K562 (cell line): ENCODE measurements around the gene CACNG7. TPM values are rescaled to one million over a fixed set of nuclear protein-coding genes. Genes with fewer than 3 reads are reported as not detected.

Source experiments
- ATAC-seq: fragments of 200-7000 bp; cut with Tn5 transposase; 3 replicates; pipeline ENCODE4 v1.9.1; 2020; ENCODE audit warnings: moderate library complexity
- BruUV-seq: library from RNA; stranded (reverse); fragments of 400-500 nt; replicated peaks from 2 replicates; lab custom pipeline; 2021; lab: Mats Ljungman, UMichigan
- CTCF ChIA-PET: fragments of 300-600 bp; formaldehyde crosslinking; extraction: SDS; loops from one replicate; lab custom pipeline; 2021; ENCODE audit warnings: low intra/inter-chr PET ratio; lab: Yijun Ruan, JAX
- POLR2A ChIA-PET: fragments of 300-600, 350-650 bp; sonication (Branson Sonifier 250); formaldehyde crosslinking; extraction: SDS; loops from one replicate; lab custom pipeline; 2021; ENCODE audit warnings: antibody characterized with exemption, inconsistent platforms; lab: Yijun Ruan, JAX
- DNase-seq, 4 experiments: peaks; one replicate each; pipeline versions ENCODE4 v3.0.0 to v3.0.0-alpha.2; 2011 to 2018; ENCODE audit warnings: low spot score in 3 of 4, mixed read lengths in 3 of 4; ENCODE audit errors: extremely low read depth in 1 of 4
- FAIRE-seq: peaks from 2 replicates; lab custom pipeline; 2011; peaks lifted over from hg19 to GRCh38; lab: Jason Lieb, UNC
- H2AFZ ChIP-seq: 2 replicates; pipeline ENCODE4 v1.6.0; 2011; ENCODE audit warnings: low read depth, low read length, control low read depth, inconsistent platforms
- H3K27ac ChIP-seq: fragments of 200-600 bp; 3 replicates; pipeline ENCODE4 v1.8.0; 2011; ENCODE audit warnings: low read depth, mild to moderate bottlenecking, control low read depth, inconsistent platforms, low read length, moderate library complexity, mixed read lengths; ENCODE audit errors: extremely low read depth
- H3K27me3 ChIP-seq, 2 experiments: fragments of 300-600 bp in 1 of 2; 2 replicates in 1 of 2; 3 replicates in 1 of 2; pipeline versions ENCODE4 v1.6.0 to v1.8.0; 2011; ENCODE audit warnings: inconsistent platforms in 2 of 2, low read length in 2 of 2, mild to moderate bottlenecking in 1 of 2, mixed read lengths in 1 of 2, moderate library complexity in 1 of 2; ENCODE audit not compliant: control insufficient read depth in 2 of 2, insufficient read depth in 2 of 2
- H3K36me3 ChIP-seq: fragments of 300-600 bp; 3 replicates; pipeline ENCODE4 v1.8.0; 2011; ENCODE audit warnings: mild to moderate bottlenecking, low read length, inconsistent platforms; ENCODE audit not compliant: control insufficient read depth, insufficient read depth
- H3K4me1 ChIP-seq, 2 experiments: fragments of 200-600 bp in 1 of 2; replicated peaks in 1 of 2; 2 replicates in 1 of 2; 3 replicates in 1 of 2; pipeline versions ENCODE4 v1.5.1 to v1.8.0; 2011; ENCODE audit warnings: inconsistent platforms in 2 of 2, low read length in 2 of 2, mild to moderate bottlenecking in 1 of 2, mixed read lengths in 1 of 2, moderate library complexity in 1 of 2; ENCODE audit not compliant: control insufficient read depth in 2 of 2, insufficient read depth in 2 of 2
- H3K4me2 ChIP-seq: 2 replicates; pipeline ENCODE4 v1.6.1; 2011; ENCODE audit warnings: low read length, control low read depth, inconsistent platforms, mixed read lengths; ENCODE audit not compliant: insufficient read depth
- H3K4me3 ChIP-seq: fragments of 200-600 bp; sonication (generic), shearing (Covaris generic); 2 replicates; pipeline ENCODE4 v1.5.1; 2016; ENCODE audit warnings: control low read depth, inconsistent platforms
- H3K79me2 ChIP-seq: fragments of 200-600 bp; 3 replicates; pipeline ENCODE4 v1.8.0; 2011; ENCODE audit warnings: low read length, inconsistent platforms; ENCODE audit not compliant: control insufficient read depth, insufficient read depth
- H3K9ac ChIP-seq, 2 experiments: 2 replicates each; pipeline versions ENCODE4 v1.6.0 to v1.6.1; 2011; ENCODE audit warnings: low read depth in 2 of 2, low read length in 2 of 2, control low read depth in 1 of 2, inconsistent platforms in 1 of 2, mild to moderate bottlenecking in 1 of 2, mixed read lengths in 1 of 2; ENCODE audit not compliant: insufficient read depth in 1 of 2
- H3K9me1 ChIP-seq: one replicate; pipeline ENCODE4 v1.6.0; 2011; ENCODE audit warnings: inconsistent platforms, mild to moderate bottlenecking, low read length, moderate library complexity; ENCODE audit not compliant: control insufficient read depth, insufficient read depth
- H3K9me3 ChIP-seq: replicated peaks from 2 replicates; pipeline ENCODE4 v1.5.1; 2011; ENCODE audit warnings: low read depth, low read length, inconsistent platforms; ENCODE audit not compliant: control insufficient read depth, insufficient read depth
- H4K20me1 ChIP-seq: replicated peaks from 2 replicates; pipeline ENCODE4 v1.6.1; 2011; ENCODE audit warnings: low read length, inconsistent platforms, mixed read lengths; ENCODE audit not compliant: control insufficient read depth, insufficient read depth
- DDX20 ChIP-seq: fragments of 450-650 bp; IDR thresholded peaks from 2 replicates; pipeline ENCODE4 v1.6.1; 2016; ENCODE audit warnings: missing genetic modification characterization, low read depth, mild to moderate bottlenecking, missing compliant biosample characterization, moderate library complexity
- E2F6 ChIP-seq, 2 experiments: IDR thresholded peaks; 2 replicates each; pipeline ENCODE4 v1.6.1; 2011; ENCODE audit warnings: borderline replicate concordance in 1 of 2, control low read depth in 1 of 2, low read depth in 1 of 2, low read length in 1 of 2, mild to moderate bottlenecking in 1 of 2, mixed read lengths in 1 of 2, moderate library complexity in 1 of 2; ENCODE audit not compliant: insufficient read depth in 1 of 2, insufficient read length in 1 of 2, poor library complexity in 1 of 2, severe bottlenecking in 1 of 2; ENCODE audit errors: extremely low read depth in 1 of 2
- HES1 ChIP-seq: fragments of 450-650 bp; IDR thresholded peaks from 2 replicates; pipeline ENCODE4 v1.6.1; 2016; ENCODE audit warnings: low read depth, mild to moderate bottlenecking, moderate library complexity
- HNRNPK ChIP-seq: fragments of 200-400 bp; formaldehyde crosslinking; IDR thresholded peaks from one replicate; pipeline ENCODE4 v1.6.1; 2018; ENCODE audit warnings: mild to moderate bottlenecking, low read depth, low read length; ENCODE audit not compliant: poor library complexity, severe bottlenecking
- PHF8 ChIP-seq: fragments of 200-600 bp; sonication (generic); IDR thresholded peaks from 2 replicates; pipeline ENCODE4 v1.6.1; 2012; ENCODE audit warnings: mixed run types, mild to moderate bottlenecking, inconsistent platforms, low read length, moderate library complexity, borderline replicate concordance
- POLR2G ChIP-seq: fragments of 200-400 bp; formaldehyde crosslinking; IDR thresholded peaks from 2 replicates; pipeline ENCODE4 v1.6.1; 2017; ENCODE audit warnings: low read depth, mild to moderate bottlenecking, antibody characterized with exemption, low read length, moderate library complexity
- SRSF9 ChIP-seq: fragments of 200-400 bp; formaldehyde crosslinking; IDR thresholded peaks from 2 replicates; pipeline ENCODE4 v1.6.1; 2017; ENCODE audit warnings: low read depth, low read length, borderline replicate concordance
- ZBTB33 ChIP-seq: sonication (generic); formaldehyde crosslinking; IDR thresholded peaks from 2 replicates; pipeline ENCODE4 v1.8.1; 2023; ENCODE audit warnings: mild to moderate bottlenecking, missing genetic modification reagents
- ZFX ChIP-seq: sonication (generic); formaldehyde crosslinking; IDR thresholded peaks from 2 replicates; pipeline ENCODE4 v1.8.0; 2022; ENCODE audit warnings: mild to moderate bottlenecking, missing genetic modification reagents, moderate library complexity
- whole genome bisulfite sequencing: fragments of 100-300 bp; shearing (Covaris generic); methylation state at CpG from one replicate; pipeline ENCODE4 v1.1.6; 2016; ENCODE audit warnings: low coverage, mixed read lengths; ENCODE audit not compliant: insufficient coverage; ENCODE audit errors: missing lambda C conversion rate; 5-methylcytosine and 5-hydroxymethylcytosine counted together
- in situ Hi-C: fragments of 300-500 bp; cut with MboI; formaldehyde crosslinking; loops from 4 replicates; pipeline ENCODE4 v1.15.0; 2018; ENCODE audit warnings: inconsistent platforms, mixed read lengths
- intact Hi-C: fragments of 100-400 bp; cut with micrococcal nuclease; formaldehyde crosslinking; loops from 2 replicates; pipeline ENCODE4 v1.14.2; 2022
- polyA plus RNA-seq, 8 experiments: library from polyadenylated mRNA; depleted of rRNA in 4 of 8; stranded (reverse) in 5 of 8; unstranded in 3 of 8; fragments of >200 nt; fragmentation: Nextera tagmentation in 2 of 8; fragmentation: Illumina TruSeq in 1 of 8; extraction: Ambion mirVana in 2 of 8; extraction: Trizol in 1 of 8; gene quantifications; 2 replicates each; pipeline versions ENCODE4 v1.2.1 to v1.2.3, GENCODE V29; 2011 to 2014; ENCODE audit warnings: inconsistent platforms in 1 of 8, missing spikeins in 1 of 8
- total RNA-seq, 7 experiments: library from RNA; depleted of rRNA in 6 of 7; stranded (reverse); fragments of >200 nt in 6 of 7; fragmentation: Illumina TruSeq in 2 of 7; extraction: Trizol in 2 of 7; gene quantifications; 2 replicates each; pipeline versions ENCODE4 v1.2.1 to v1.2.3, GENCODE V29; 2011 to 2021; ENCODE audit warnings: low replicate concordance in 1 of 7

Gene CACNG7
- total and polyA plus RNA-seq, 9 of the 15 experiments (the other 6 are each of a cell fraction or from before 2014, with no cell fraction given) = not detected

- FAIRE-seq (no peak), ATAC-seq (no peak), DNase-seq (peak; percentile 41 to 46 (median 43))
- peaks cover 26% of the 10 kb centered on the region for H3K79me2 ChIP-seq
- H3K4me3 ChIP-seq = no peak overlapping the region
- in situ Hi-C loops = no loop called here
- peak overlapping the region; percentile 40; the same call in 1 of the 2 replicates for H2AFZ ChIP-seq
- no peaks in the 10 kb centered on the region for H3K9me3 ChIP-seq
- BruUV-seq = no TSS peak
- POLR2A ChIA-PET = interaction anchor here (0.7 to 2.6 kb wide), 2 partner anchors 10 to 12 kb away, joined by 3 to 27 read pairs; no protein-coding TSS in a partner anchor
- H3K4me1 ChIP-seq = peaks cover 22 to 46% of the 10 kb centered on the region in 2 experiments; a peak in 4 of 5 replicates
- peaks cover 6% of the 10 kb centered on the region; the same call in 2 of the 3 replicates for H3K36me3 ChIP-seq
- intact Hi-C loops = no loop called here
- H3K9me1 ChIP-seq = peaks cover 4% of the 10 kb centered on the region
- H3K9ac ChIP-seq = peak overlapping the region in 1 of 2 experiments; percentile 84; a peak in 2 of 4 replicates
- peak; percentile 50; the same call in 1 of the 2 replicates for TF ChIP-seq ZBTB33
- TF ChIP-seq SRSF9 = no peak
- TF ChIP-seq ZFX (CRISPR knock-in tag) = peak; percentile 60
- no peak for TF ChIP-seq HNRNPK
- TF ChIP-seq POLR2G = 0 out of 2 replicates have a peak, but pooled peaks have one; percentile 35
- TF ChIP-seq HES1 = no peak
- no peak for TF ChIP-seq DDX20 (tag)
- 0 out of 2 replicates have a peak, but pooled peaks have one; percentile 23 for TF ChIP-seq PHF8
- TF ChIP-seq E2F6 (IDR thresholded peaks at IDR 0.05; ENCODE audit: borderline replicate concordance in 1 of 2, extremely low read depth in 1 of 2, insufficient read depth in 1 of 2, insufficient read length in 1 of 2, low read depth in 1 of 2, low read length in 1 of 2, poor library complexity in 1 of 2, severe bottlenecking in 1 of 2) = peak in 1 of 2 experiments; percentile 10
- TF ChIP-seq, all 486 proteins: peak for 5
- no peak overlapping the region for H3K4me2 ChIP-seq
- H4K20me1 ChIP-seq = 0 out of 2 replicates have a peak, but pooled peaks cover 5% of the 10 kb centered on the region
- peaks cover 9 to 24% of the 10 kb centered on the region in 2 experiments; a peak in 3 of 5 replicates for H3K27me3 ChIP-seq
- CTCF ChIA-PET = no interaction called here
- 56% methylated on average over 15 of the region's 50 CpGs for WGBS
- H3K27ac ChIP-seq = peak overlapping the region; percentile 76; the same call in 1 of the 3 replicates
Measured at GRCh38 chr19:53865918-53866864, 42.9 kb upstream of the CACNG7 start.
